ENCODE measurements around the gene MSI1.
"Not testable (repeated sequence)": the region's sequence is repeated elsewhere in the genome, so short reads cannot be mapped to it uniquely, and the experiment has no call there.

Gene MSI1

GRCh38 chr12:120353556-120354317 is 15.2 kb downstream of the MSI1 start:
- no peak for DNase-seq (ENCODE audit: low read depth)

- no peak for DNase-seq (ENCODE audit: low read depth)
Observed at GRCh38 chr12:120353136-120353535, 15.8 kb downstream of the MSI1 start.

- no peak for DNase-seq (ENCODE audit: low read depth)
Observed at GRCh38 chr12:120352117-120352516, 16.8 kb downstream of the MSI1 start.

- DNase-seq (ENCODE audit: low read depth): no peak
Observed at GRCh38 chr12:120350576-120351350, 18.2 kb downstream of the MSI1 start.

- no peak for DNase-seq (ENCODE audit: low read depth)
Observed at GRCh38 chr12:120347766-120348165, 21.2 kb downstream of the MSI1 start.

GRCh38 chr12:120346681-120347080 is 22.3 kb downstream of the MSI1 start:
- DNase-seq (ENCODE audit: low read depth): no peak

GRCh38 chr12:120346031-120346430 is 22.9 kb downstream of the MSI1 start:
- DNase-seq (ENCODE audit: low read depth): no peak

- no peak for DNase-seq (ENCODE audit: low read depth)
Observed at GRCh38 chr12:120343692-120344091, 25.3 kb downstream of the MSI1 start.

- DNase-seq (ENCODE audit: low read depth): no peak
Observed at GRCh38 chr12:120343039-120343537, 25.9 kb downstream of the MSI1 start.

- no peak for DNase-seq (ENCODE audit: low read depth)
Observed at GRCh38 chr12:120342175-120343038, 26.6 kb downstream of the MSI1 start.

GRCh38 chr12:120339256-120339655 is 29.7 kb downstream of the MSI1 start:
- no peak for DNase-seq (ENCODE audit: low read depth)

GRCh38 chr12:120337730-120338129 is 31.2 kb downstream of the MSI1 start:
- DNase-seq (ENCODE audit: low read depth): no peak

GRCh38 chr12:120336392-120336791 is 32.6 kb downstream of the MSI1 start:
- DNase-seq (ENCODE audit: low read depth): not testable (repeated sequence)

- DNase-seq (ENCODE audit: low read depth): not testable (repeated sequence)
Observed at GRCh38 chr12:120335447-120335846, 33.5 kb downstream of the MSI1 start.

GRCh38 chr12:120332523-120332922 is 36.4 kb downstream of the MSI1 start:
- DNase-seq (ENCODE audit: low read depth): no peak

GRCh38 chr12:120332041-120332440 is 36.9 kb downstream of the MSI1 start:
- DNase-seq (ENCODE audit: low read depth): no peak

GRCh38 chr12:120331390-120331789 is 37.6 kb downstream of the MSI1 start:
- no peak for DNase-seq (ENCODE audit: low read depth)

- no peak for DNase-seq (ENCODE audit: low read depth)
Observed at GRCh38 chr12:120328228-120328627, 40.7 kb downstream of the MSI1 start.

GRCh38 chr12:120327593-120327992 is 41.4 kb downstream of the MSI1 start, which contains the start of gene PLA2G1B:
TSS of gene PLA2G1B (minus strand) at chr12:120327779. CDS start at chr12:120327753, 26 bp downstream.
- no peak for DNase-seq (ENCODE audit: low read depth)

GRCh38 chr12:120324841-120325417 is 44.0 kb downstream of the MSI1 start:
- DNase-seq (ENCODE audit: low read depth): no peak

GRCh38 chr12:120323772-120324171 is 45.2 kb downstream of the MSI1 start:
- DNase-seq (ENCODE audit: low read depth): no peak

Measured in activated T-helper 1 cell treated with Interleukin-2 at 50 U/mL for 16 hours (primary cell).